HCT116 (cell line): ENCODE measurements around the gene CATSPERD. TPM values are rescaled to one million over a fixed set of nuclear protein-coding genes. Genes with fewer than 3 reads are reported as not detected.

ENCODE experiments used
- ATAC-seq: fragments of 200-7000 bp; cut with Tn5 transposase; 2 replicates; pipeline ENCODE4 v1.9.1; 2020; ENCODE audit warnings: mild to moderate bottlenecking, moderate library complexity
- BruUV-seq: library from RNA; stranded (reverse); fragments of 400-500 nt; replicated peaks from 2 replicates; lab custom pipeline; 2021; lab: Mats Ljungman, UMichigan
- CTCF ChIA-PET: fragments of 300-600 bp; sonication (Branson Sonifier 250); formaldehyde crosslinking; loops from one replicate; lab custom pipeline; 2021; ENCODE audit warnings: antibody characterized with exemption; lab: Charles Lee
- POLR2A ChIA-PET: fragments of 300-600, 350-600 bp; sonication (Branson Sonifier 250); formaldehyde crosslinking; loops from one replicate; lab custom pipeline; 2021; ENCODE audit warnings: antibody characterized with exemption; lab: Charles Lee
- RAD21 ChIA-PET, 2 experiments: fragments of 300-600 bp; sonication (Branson Sonifier 250); formaldehyde crosslinking; loops; one replicate each; lab custom pipeline; 2023; ENCODE audit warnings: low total read pairs in 2 of 2; ENCODE audit not compliant: uncharacterized antibody in 2 of 2, unreplicated experiment in 2 of 2, low non-redundant PET in 1 of 2; lab: Charles Lee
- DNase-seq: peaks from one replicate; pipeline ENCODE4 v3.0.0-alpha.2; 2010; ENCODE audit warnings: low read depth, low spot score
- H2AFZ ChIP-seq: fragments of 200-600 bp; shearing (Covaris generic), sonication (generic); 2 replicates; pipeline ENCODE4 v1.6.1; 2017; ENCODE audit warnings: low read depth, mixed run types, mixed read lengths, antibody characterized with exemption, low read length; ENCODE audit not compliant: poor library complexity, severe bottlenecking
- H3K27ac ChIP-seq: 2 replicates; pipeline ENCODE4 v1.5.1; 2012; ENCODE audit warnings: low read depth, low read length
- H3K27me3 ChIP-seq: fragments of 200-600 bp; sonication (generic); 2 replicates; pipeline ENCODE4 v1.6.1; 2016; ENCODE audit warnings: mixed run types, low read length, mixed read lengths; ENCODE audit not compliant: insufficient read depth
- H3K36me3 ChIP-seq, 2 experiments: fragments of 200-500 bp in 1 of 2; fragments of 200-600 bp in 1 of 2; sonication (Bioruptor generic) in 1 of 2; sonication (generic) in 1 of 2; 2 replicates each; pipeline versions ENCODE4 v1.5.1 to v1.6.1; 2014 to 2016; ENCODE audit warnings: low read length in 2 of 2, inconsistent platforms in 1 of 2, mixed read lengths in 1 of 2, mixed run types in 1 of 2; ENCODE audit not compliant: insufficient read depth in 2 of 2, control insufficient read depth in 1 of 2
- H3K4me1 ChIP-seq, 2 experiments: fragments of 200-600 bp in 1 of 2; sonication (generic) in 1 of 2; 2 replicates each; pipeline versions ENCODE4 v1.5.1 to v1.6.1; 2012 to 2017; ENCODE audit warnings: low read length in 2 of 2, inconsistent platforms in 1 of 2, mild to moderate bottlenecking in 1 of 2, mixed read lengths in 1 of 2, mixed run types in 1 of 2, moderate library complexity in 1 of 2; ENCODE audit not compliant: insufficient read depth in 2 of 2, control insufficient read depth in 1 of 2
- H3K4me2 ChIP-seq: fragments of 200-600 bp; sonication (generic); 2 replicates; pipeline ENCODE4 v1.6.1; 2017; ENCODE audit warnings: mixed run types, low read length, mixed read lengths
- H3K4me3 ChIP-seq, 2 experiments: fragments of 200-600 bp in 1 of 2; sonication (generic) in 1 of 2; replicated peaks in 1 of 2; 2 replicates each; pipeline ENCODE4 v1.5.1; 2011 to 2016; ENCODE audit warnings: low read length in 2 of 2, control low read depth in 1 of 2, low read depth in 1 of 2, mild to moderate bottlenecking in 1 of 2, mixed read lengths in 1 of 2, mixed run types in 1 of 2
- H3K79me2 ChIP-seq: fragments of 200-600 bp; sonication (generic); 2 replicates; pipeline ENCODE4 v1.6.1; 2017; ENCODE audit warnings: mild to moderate bottlenecking, mixed run types, low read length, moderate library complexity, mixed read lengths; ENCODE audit not compliant: insufficient read depth
- H3K9ac ChIP-seq: fragments of 200-600 bp; sonication (generic); 2 replicates; pipeline ENCODE4 v1.6.1; 2016; ENCODE audit warnings: low read length, mixed read lengths
- H3K9me2 ChIP-seq: fragments of 200-600 bp; sonication (generic), shearing (Covaris generic); 2 replicates; pipeline ENCODE4 v1.6.1; 2017; ENCODE audit warnings: mixed run types, mild to moderate bottlenecking, moderate library complexity; ENCODE audit not compliant: insufficient read depth
- H3K9me3 ChIP-seq, 2 experiments: fragments of 200-500 bp in 1 of 2; fragments of 200-600 bp in 1 of 2; sonication (Bioruptor generic) in 1 of 2; sonication (generic) in 1 of 2; 2 replicates each; pipeline ENCODE4 v1.6.1; 2014 to 2017; ENCODE audit warnings: low read length in 2 of 2, mixed read lengths in 2 of 2, inconsistent platforms in 1 of 2, low read depth in 1 of 2, mild to moderate bottlenecking in 1 of 2, mixed run types in 1 of 2, moderate library complexity in 1 of 2; ENCODE audit not compliant: control insufficient read depth in 1 of 2, insufficient read depth in 1 of 2
- H4K20me1 ChIP-seq: fragments of 200-600 bp; sonication (generic), shearing (Covaris generic); 2 replicates; pipeline ENCODE4 v1.6.1; 2017; ENCODE audit warnings: mixed run types, mild to moderate bottlenecking, moderate library complexity; ENCODE audit not compliant: insufficient read depth
- ATF3 ChIP-seq: IDR thresholded peaks from 2 replicates; pipeline ENCODE4 v1.6.1; 2012
- CBX3 ChIP-seq: IDR thresholded peaks from 2 replicates; pipeline ENCODE4 v1.6.1; 2012; ENCODE audit warnings: low read depth
- CEBPB ChIP-seq: IDR thresholded peaks from 2 replicates; pipeline ENCODE4 v1.6.1; 2012; ENCODE audit warnings: low read depth
- EGR1 ChIP-seq: IDR thresholded peaks from 2 replicates; pipeline ENCODE4 v1.6.1; 2012; ENCODE audit warnings: low read depth
- ELF1 ChIP-seq: IDR thresholded peaks from 2 replicates; pipeline ENCODE4 v1.6.1; 2012; ENCODE audit warnings: low read depth, borderline replicate concordance
- FOSL1 ChIP-seq: IDR thresholded peaks from 2 replicates; pipeline ENCODE4 v1.6.1; 2012; ENCODE audit warnings: low read depth
- JUND ChIP-seq: IDR thresholded peaks from 2 replicates; pipeline ENCODE4 v1.6.1; 2012
- MAX ChIP-seq: IDR thresholded peaks from 2 replicates; pipeline ENCODE4 v1.6.1; 2012
- POLR2A ChIP-seq: IDR thresholded peaks from 2 replicates; pipeline ENCODE4 v1.7.0; 2011; ENCODE audit warnings: borderline replicate concordance; ENCODE audit not compliant: insufficient read depth, insufficient read length; ENCODE audit errors: extremely low read depth
- RAD21 ChIP-seq: IDR thresholded peaks from 2 replicates; pipeline ENCODE4 v1.6.1; 2012; ENCODE audit warnings: low read depth, mild to moderate bottlenecking
- SIN3A ChIP-seq: IDR thresholded peaks from 2 replicates; pipeline ENCODE4 v1.6.1; 2012; ENCODE audit warnings: low read depth
- SP1 ChIP-seq: IDR thresholded peaks from 2 replicates; pipeline ENCODE4 v1.6.1; 2012; ENCODE audit warnings: low read depth
- YY1 ChIP-seq: IDR thresholded peaks from 2 replicates; pipeline ENCODE4 v1.6.1; 2011; ENCODE audit warnings: low read length, low read depth, moderate library complexity, mild to moderate bottlenecking; ENCODE audit not compliant: insufficient replicate concordance; ENCODE audit errors: extremely low read depth
- intact Hi-C: fragments of 100-400 bp; cut with micrococcal nuclease; formaldehyde crosslinking; loops from 2 replicates; pipeline ENCODE4 v1.10.0; 2022
- total RNA-seq: library from RNA; stranded (reverse); gene quantifications from one replicate; pipeline ENCODE4 v1.2.1, GENCODE V29; 2021; ENCODE audit not compliant: unreplicated experiment

CATSPERD gene
- total RNA-seq, 1 experiment from 2014 or later: not detected

GRCh38 chr19:5684694-5685430 lies 35.6 kb upstream of the CATSPERD start:
- Histone ChIP-seq H3K9me3 (no peaks in the 10 kb centered on the region), H3K9ac (no peak overlapping the region), H2AFZ (no peak overlapping the region), H3K4me2 (no peak overlapping the region), H4K20me1 (no peaks in the 10 kb centered on the region), H3K4me3 (no peak overlapping the region), H3K36me3 (no peaks in the 10 kb centered on the region)
- RAD21 ChIA-PET: no interaction called here
- intact Hi-C loops: loop anchor here (5.0 kb wide), 2 partner anchors 138 to 638 kb away; no protein-coding TSS in a partner anchor
- TF ChIP-seq ELF1: no peak
- no peak for TF ChIP-seq RAD21
- no peak for TF ChIP-seq ATF3
- TF ChIP-seq YY1: no peak
- no peak for TF ChIP-seq CEBPB
- TF ChIP-seq SP1: no peak
- TF ChIP-seq FOSL1: no peak
- TF ChIP-seq SIN3A: no peak
- TF ChIP-seq POLR2A: no peak
- TF ChIP-seq JUND: no peak
- no peak for TF ChIP-seq EGR1
- no peak for TF ChIP-seq MAX
- TF ChIP-seq CBX3: no peak
- TF ChIP-seq, all 23 proteins: peak for 0
- Histone ChIP-seq H3K4me1 (peaks cover 12 to 36% of the 10 kb centered on the region in 2 experiments; a peak in 3 of 4 replicates), H3K27ac (no peak overlapping the region), H3K27me3 (no peaks in the 10 kb centered on the region), H3K9me2 (no peaks in the 10 kb centered on the region), H3K79me2 (peaks cover 3% of the 10 kb centered on the region)
- ChIA-PET CTCF (no interaction called here), POLR2A (no interaction called here)
- BruUV-seq: no TSS peak
- DNase-seq (no peak), ATAC-seq (no peak)
